GM21381 (cell line): ENCODE results near the gene TOMM5.
A peak's percentile ranks its signal among the peaks of the same experiment; 100 is the strongest.

Source experiments
- ATAC-seq: cut with Tn5 transposase; IDR thresholded peaks from one replicate; pipeline ENCODE4 v1.9.1; 2021; ENCODE audit warnings: mild to moderate bottlenecking, moderate library complexity; ENCODE audit not compliant: unreplicated experiment

TOMM5 gene

GRCh38 chr9:37592108-37592951 lies at the start of gene TOMM5:
TSS of gene TOMM5 (minus strand) at chr9:37592597. CDS start at chr9:37592532, 65 bp downstream.
- ATAC-seq, result peak; percentile 86

- no peak for ATAC-seq
These were observed 48.9 kb upstream of the TOMM5 start for GRCh38 chr9:37641331-37641730.

GRCh38 chr9:37640246-37640645 lies 47.8 kb upstream of the TOMM5 start:
- ATAC-seq, result no peak

GRCh38 chr9:37639841-37640240 lies 47.4 kb upstream of the TOMM5 start:
- ATAC-seq, result no peak

- ATAC-seq, result no peak
These were observed 46.8 kb upstream of the TOMM5 start for GRCh38 chr9:37639109-37639762.

GRCh38 chr9:37636511-37637448 lies 44.4 kb upstream of the TOMM5 start:
- no peak for ATAC-seq

GRCh38 chr9:37635808-37636207 lies 43.4 kb upstream of the TOMM5 start:
- ATAC-seq, result no peak

- ATAC-seq, result no peak
These were observed 40.1 kb upstream of the TOMM5 start for GRCh38 chr9:37632479-37632878.

- ATAC-seq, result no peak
These were observed 34.4 kb upstream of the TOMM5 start for GRCh38 chr9:37626708-37627292.

- ATAC-seq, result no peak
These were observed 33.4 kb upstream of the TOMM5 start for GRCh38 chr9:37625758-37626147.

GRCh38 chr9:37625036-37625757 lies 32.8 kb upstream of the TOMM5 start:
- no peak for ATAC-seq

GRCh38 chr9:37624073-37624472 lies 31.7 kb upstream of the TOMM5 start:
- ATAC-seq, result no peak

GRCh38 chr9:37623267-37623666 lies 30.9 kb upstream of the TOMM5 start:
- ATAC-seq, result no peak

GRCh38 chr9:37622462-37622861 lies 30.1 kb upstream of the TOMM5 start:
- no peak for ATAC-seq

GRCh38 chr9:37621273-37622121 lies 29.1 kb upstream of the TOMM5 start:
- no peak for ATAC-seq

- ATAC-seq, result no peak
These were observed 28.0 kb upstream of the TOMM5 start for GRCh38 chr9:37620396-37620795.

GRCh38 chr9:37619806-37620205 lies 27.4 kb upstream of the TOMM5 start:
- ATAC-seq, result no peak

GRCh38 chr9:37618817-37619216 lies 26.4 kb upstream of the TOMM5 start:
- ATAC-seq, result no peak

- ATAC-seq, result no peak
These were observed 25.4 kb upstream of the TOMM5 start for GRCh38 chr9:37617832-37618231.
